Ramos (cell line): ENCODE data around the gene ANAPC7.

ENCODE experiments used
- in situ Hi-C: fragments of 300-500 bp; cut with MboI; formaldehyde crosslinking; loops from one replicate; pipeline ENCODE4 v1.14.3; 2022; ENCODE audit warnings: low sequenced_read_pairs; ENCODE audit not compliant: unreplicated experiment

ANAPC7 gene

GRCh38 chr12:110330124-110330523, 73.4 kb downstream of the ANAPC7 start:
- in situ Hi-C loops = no loop called here

GRCh38 chr12:110329710-110330109, 73.8 kb downstream of the ANAPC7 start:
- in situ Hi-C loops = no loop called here
